ENCODE results near the gene SGCD. TPM values are rescaled to one million over a fixed set of nuclear protein-coding genes. Genes with fewer than 3 reads are reported as not detected.

Gene SGCD
- polyA plus RNA-seq, 1 experiment = 25.2 TPM

GRCh38 chr5:156560002-156560401 lies 233.0 kb downstream of the SGCD start:
- no peak overlapping the region for H3K4me3 ChIP-seq (ENCODE audit: low read depth, low read length)
- ChIA-PET CTCF (no interaction called here), POLR2A (no interaction called here)
- H3K27me3 ChIP-seq (ENCODE audit: control insufficient read depth, insufficient read depth, low read length) = no peaks in the 10 kb centered on the region
- TF ChIP-seq, protein P1, sequence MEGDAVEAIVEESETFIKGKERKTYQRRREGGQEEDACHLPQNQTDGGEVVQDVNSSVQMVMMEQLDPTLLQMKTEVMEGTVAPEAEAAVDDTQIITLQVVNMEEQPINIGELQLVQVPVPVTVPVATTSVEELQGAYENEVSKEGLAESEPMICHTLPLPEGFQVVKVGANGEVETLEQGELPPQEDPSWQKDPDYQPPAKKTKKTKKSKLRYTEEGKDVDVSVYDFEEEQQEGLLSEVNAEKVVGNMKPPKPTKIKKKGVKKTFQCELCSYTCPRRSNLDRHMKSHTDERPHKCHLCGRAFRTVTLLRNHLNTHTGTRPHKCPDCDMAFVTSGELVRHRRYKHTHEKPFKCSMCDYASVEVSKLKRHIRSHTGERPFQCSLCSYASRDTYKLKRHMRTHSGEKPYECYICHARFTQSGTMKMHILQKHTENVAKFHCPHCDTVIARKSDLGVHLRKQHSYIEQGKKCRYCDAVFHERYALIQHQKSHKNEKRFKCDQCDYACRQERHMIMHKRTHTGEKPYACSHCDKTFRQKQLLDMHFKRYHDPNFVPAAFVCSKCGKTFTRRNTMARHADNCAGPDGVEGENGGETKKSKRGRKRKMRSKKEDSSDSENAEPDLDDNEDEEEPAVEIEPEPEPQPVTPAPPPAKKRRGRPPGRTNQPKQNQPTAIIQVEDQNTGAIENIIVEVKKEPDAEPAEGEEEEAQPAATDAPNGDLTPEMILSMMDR (IDR thresholded peaks at IDR 0.05; ENCODE audit: low read depth, low read length) = no peak
- H3K27ac ChIP-seq (ENCODE audit: low read depth, low read length) = no peak overlapping the region
- DNase-seq (ENCODE audit: low read depth, low spot score) = no peak
- H3K9me3 ChIP-seq (ENCODE audit: control insufficient read depth, insufficient read depth, low read length) = no peaks in the 10 kb centered on the region

- no peaks in the 10 kb centered on the region for H3K27me3 ChIP-seq (ENCODE audit: control insufficient read depth, insufficient read depth, low read length)
- H3K9me3 ChIP-seq (ENCODE audit: control insufficient read depth, insufficient read depth, low read length) = no peaks in the 10 kb centered on the region
- DNase-seq (ENCODE audit: low read depth, low spot score) = no peak
- ChIA-PET CTCF (no interaction called here), POLR2A (no interaction called here)
- no peak overlapping the region for H3K27ac ChIP-seq (ENCODE audit: low read depth, low read length)
- H3K4me3 ChIP-seq (ENCODE audit: low read depth, low read length) = no peak overlapping the region
- TF ChIP-seq, protein P1 (IDR thresholded peaks at IDR 0.05; ENCODE audit: low read depth, low read length) = no peak
These were observed 234.7 kb downstream of the SGCD start for GRCh38 chr5:156561651-156562050.

DNA sequence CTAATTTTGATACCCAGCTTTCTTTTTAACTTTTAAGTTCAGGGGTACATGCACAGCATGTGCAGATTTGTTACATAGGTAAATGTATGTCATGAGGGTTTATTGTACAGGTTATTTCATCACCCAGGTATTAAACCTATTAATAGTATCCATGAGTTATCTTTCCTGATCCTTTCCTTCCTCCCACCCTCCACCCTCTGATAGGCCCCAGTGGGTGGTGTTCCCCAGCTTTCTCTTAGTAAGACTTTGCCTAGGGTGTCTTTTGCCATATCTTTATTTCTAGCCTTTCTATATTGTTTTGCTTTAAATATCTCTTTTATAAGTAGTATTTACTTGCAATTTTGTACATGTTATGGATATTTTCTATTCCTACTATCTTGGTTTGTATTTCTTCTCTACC lies 243.7 kb downstream of the SGCD start:
- H3K27me3 ChIP-seq (ENCODE audit: control insufficient read depth, insufficient read depth, low read length) = no peaks in the 10 kb centered on the region
- TF ChIP-seq, protein P1 (IDR thresholded peaks at IDR 0.05; ENCODE audit: low read depth, low read length) = no peak
- CTCF ChIA-PET = interaction anchor here (0.6 kb wide), 1 partner anchor 48 kb away, joined by 3 read pairs; no protein-coding TSS in a partner anchor
- no peak for DNase-seq (ENCODE audit: low read depth, low spot score)
- H3K4me3 ChIP-seq (ENCODE audit: low read depth, low read length) = no peak overlapping the region
- POLR2A ChIA-PET = no interaction called here
- H3K9me3 ChIP-seq (ENCODE audit: control insufficient read depth, insufficient read depth, low read length) = 0 out of 2 replicates have a peak, but pooled peaks cover 5% of the 10 kb centered on the region
- no peak overlapping the region for H3K27ac ChIP-seq (ENCODE audit: low read depth, low read length)

DNA sequence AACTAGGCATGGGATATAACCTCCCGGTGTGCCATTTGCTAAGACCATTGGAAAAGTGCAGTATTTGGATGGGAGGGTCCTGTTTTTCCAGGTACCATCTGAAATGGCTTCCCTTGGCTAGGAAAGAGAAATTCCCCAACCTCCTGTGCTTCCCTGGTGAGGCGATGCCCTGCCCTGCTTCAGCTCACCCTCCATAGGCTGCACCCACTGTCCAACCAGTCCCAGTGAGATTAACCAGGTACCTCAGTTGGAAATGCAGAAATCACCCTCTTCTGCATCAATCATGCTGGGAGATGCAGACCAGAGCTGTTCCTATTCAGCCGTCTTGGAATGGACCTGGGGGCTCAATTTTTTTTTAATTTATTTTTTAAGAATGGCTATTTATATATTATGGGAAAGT lies 254.8 kb downstream of the SGCD start:
- no peak overlapping the region for H3K4me3 ChIP-seq (ENCODE audit: low read depth, low read length)
- peaks cover 5% of the 10 kb centered on the region for H3K9me3 ChIP-seq (ENCODE audit: control insufficient read depth, insufficient read depth, low read length)
- CTCF ChIA-PET = no interaction called here
- no peak for DNase-seq (ENCODE audit: low read depth, low spot score)
- H3K27ac ChIP-seq (ENCODE audit: low read depth, low read length) = no peak overlapping the region
- H3K27me3 ChIP-seq (ENCODE audit: control insufficient read depth, insufficient read depth, low read length) = no peaks in the 10 kb centered on the region
- TF ChIP-seq, protein P1 (IDR thresholded peaks at IDR 0.05; ENCODE audit: low read depth, low read length) = no peak
- POLR2A ChIA-PET = no interaction called here

DNA sequence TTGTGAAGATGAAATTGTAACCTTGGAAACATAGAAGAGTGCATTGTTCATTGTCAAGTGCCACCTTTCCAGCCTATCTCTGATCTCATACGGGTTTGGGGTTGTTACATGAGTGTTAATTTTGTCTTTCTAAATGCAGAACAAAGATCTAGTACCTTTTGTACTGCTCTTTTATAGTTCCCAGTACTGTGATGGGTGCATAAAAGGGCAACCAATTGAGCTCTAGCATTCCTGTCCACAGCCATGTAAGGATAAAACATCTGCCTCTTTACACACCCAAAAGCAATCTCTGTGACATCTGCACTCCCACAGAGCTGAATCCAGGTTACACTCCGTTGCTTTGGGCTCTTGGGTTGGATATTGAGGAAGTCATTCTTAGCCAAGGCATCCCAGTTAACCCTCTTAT lies 255.2 kb downstream of the SGCD start:
- no peak for DNase-seq (ENCODE audit: low read depth, low spot score)
- no peak overlapping the region for H3K4me3 ChIP-seq (ENCODE audit: low read depth, low read length)
- peaks cover 5% of the 10 kb centered on the region for H3K9me3 ChIP-seq (ENCODE audit: control insufficient read depth, insufficient read depth, low read length)
- CTCF ChIA-PET = no interaction called here
- TF ChIP-seq, protein P1 (IDR thresholded peaks at IDR 0.05; ENCODE audit: low read depth, low read length) = no peak
- H3K27ac ChIP-seq (ENCODE audit: low read depth, low read length) = no peak overlapping the region
- POLR2A ChIA-PET = no interaction called here
- no peaks in the 10 kb centered on the region for H3K27me3 ChIP-seq (ENCODE audit: control insufficient read depth, insufficient read depth, low read length)
